Tibial nerve (tissue), 4 donors: ENCODE measurements around the gene ELMOD3.

Experiments
- CTCF ChIP-seq, 5 experiments: fragments of 200-600 bp in 3 of 5; fragments of 450-650 bp in 2 of 5; sonication (generic) in 3 of 5; IDR thresholded peaks; one replicate each; pipeline ENCODE4 v1.5.1; 2016 to 2019; ENCODE audit warnings: antibody characterized with exemption in 5 of 5, mild to moderate bottlenecking in 3 of 5, moderate library complexity in 2 of 5
- EP300 ChIP-seq, 2 donors: sonication (generic); formaldehyde crosslinking; IDR thresholded peaks; one replicate each; pipeline ENCODE4 v1.6.1; 2017; ENCODE audit warnings: antibody characterized with exemption in 2 of 2, mild to moderate bottlenecking in 1 of 2
- POLR2A ChIP-seq, 2 donors: fragments of 450-650 bp; IDR thresholded peaks; one replicate each; pipeline ENCODE4 v1.6.1; 2017; ENCODE audit warnings: antibody characterized with exemption in 2 of 2, mild to moderate bottlenecking in 2 of 2, moderate library complexity in 2 of 2

- TF ChIP-seq CTCF (IDR thresholded peaks at IDR 0.05) (no peak), POLR2A (IDR thresholded peaks at IDR 0.05) (no peak), EP300 (IDR thresholded peaks at IDR 0.05) (no peak)
Observed at GRCh38 chr2:85314884-85315242, 39.7 kb upstream of the ELMOD3 start.
